Muscle layer of duodenum (tissue), 2 donors: Measurements from ENCODE around the gene SCP2D1.

Experiments
- H3K27ac ChIP-seq: one replicate; pipeline ENCODE4 v1.7.0; 2013; ENCODE audit warnings: mild to moderate bottlenecking, low read length
- H3K27me3 ChIP-seq: one replicate; pipeline ENCODE4 v1.7.0; 2013; ENCODE audit warnings: low read depth, mild to moderate bottlenecking, control low read depth, low read length
- H3K36me3 ChIP-seq, 2 donors: one replicate each; pipeline ENCODE4 v1.7.0; 2013; ENCODE audit warnings: low read length in 2 of 2, control low read depth in 1 of 2, mild to moderate bottlenecking in 1 of 2; ENCODE audit not compliant: insufficient read depth in 2 of 2, control insufficient read depth in 1 of 2
- H3K4me1 ChIP-seq, 2 donors: one replicate each; pipeline ENCODE4 v1.7.0; 2013; ENCODE audit warnings: low read length in 2 of 2, mild to moderate bottlenecking in 2 of 2, control low read depth in 1 of 2, moderate library complexity in 1 of 2; ENCODE audit not compliant: insufficient read depth in 2 of 2, control insufficient read depth in 1 of 2
- H3K4me3 ChIP-seq, 2 donors: one replicate each; pipeline ENCODE4 v1.7.0; 2013; ENCODE audit warnings: low read length in 2 of 2, low read depth in 1 of 2, mild to moderate bottlenecking in 1 of 2
- H3K9me3 ChIP-seq, 2 donors: one replicate each; pipeline ENCODE4 v1.7.0; 2013; ENCODE audit warnings: low read length in 2 of 2, control low read depth in 1 of 2, mild to moderate bottlenecking in 1 of 2; ENCODE audit not compliant: control insufficient read depth in 1 of 2
- donor health status: healthy.

The SCP2D1 gene

DNA sequence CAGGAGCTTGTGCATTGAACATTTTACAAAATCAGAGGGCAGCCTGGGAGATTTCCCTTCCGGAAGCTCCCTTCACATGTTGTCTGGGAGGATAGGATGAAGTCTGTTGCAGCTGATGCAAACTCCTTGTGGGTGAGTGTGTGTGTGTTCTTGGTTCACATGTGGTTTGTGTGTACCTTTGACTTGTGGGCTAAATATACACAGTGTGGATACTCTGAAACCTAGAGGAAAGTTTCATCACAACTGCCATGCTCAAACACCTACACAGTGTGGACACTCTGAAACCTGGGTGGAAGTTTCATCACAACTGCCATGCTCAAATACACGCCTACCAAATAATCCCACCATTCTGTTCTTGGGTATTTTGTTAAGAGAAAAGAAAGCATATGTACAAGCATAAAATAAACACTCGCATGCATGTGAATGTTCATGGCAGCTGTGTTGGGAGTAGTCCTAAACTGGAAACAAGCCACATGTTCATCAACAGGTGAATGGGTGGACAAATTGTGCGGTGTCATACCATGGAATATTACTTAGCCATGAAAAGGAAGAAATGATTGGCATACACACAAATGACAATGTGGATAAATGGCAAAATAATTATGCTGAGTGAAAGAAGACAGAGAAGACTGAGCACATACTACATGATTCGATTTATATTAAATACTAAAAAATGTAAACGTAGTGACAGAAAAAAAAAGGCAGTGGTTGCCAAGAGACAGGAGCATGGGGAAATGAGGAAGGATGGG lies 1.8 kb downstream of the SCP2D1 start:
- H3K4me1 ChIP-seq = no peaks in the 10 kb centered on the region
- no peak overlapping the region for H3K27ac ChIP-seq
- H3K9me3 ChIP-seq = peaks cover 0 to 8% of the 10 kb centered on the region in 2 donors
- H3K4me3 ChIP-seq = no peak overlapping the region
- H3K36me3 ChIP-seq = no peaks in the 10 kb centered on the region
- H3K27me3 ChIP-seq = no peaks in the 10 kb centered on the region

DNA sequence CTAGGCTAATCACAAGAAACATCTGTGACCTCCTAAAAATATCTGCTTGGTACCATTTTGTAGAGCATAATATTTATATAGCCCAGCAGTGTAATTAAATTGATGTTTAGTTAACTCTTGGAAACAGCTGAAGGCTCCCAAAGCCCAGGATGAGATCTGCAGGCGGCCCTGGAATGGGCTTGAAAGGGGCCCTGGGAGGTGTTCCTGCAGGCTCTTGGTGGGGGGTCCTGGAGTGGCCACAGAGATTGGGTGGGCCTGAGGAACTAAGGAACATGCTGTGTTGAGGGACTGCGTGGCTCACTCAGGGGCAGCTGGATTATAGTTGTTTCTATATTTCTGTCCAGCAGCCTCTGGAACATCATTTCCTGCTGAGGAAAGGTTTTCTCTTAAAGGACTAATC lies 9.2 kb downstream of the SCP2D1 start:
- Histone ChIP-seq H3K4me1 (peaks cover 0 to 10% of the 10 kb centered on the region in 2 donors), H3K4me3 (no peak overlapping the region), H3K27ac (no peak overlapping the region), H3K27me3 (no peaks in the 10 kb centered on the region), H3K36me3 (no peaks in the 10 kb centered on the region), H3K9me3 (peaks cover 0 to 8% of the 10 kb centered on the region in 2 donors)

DNA sequence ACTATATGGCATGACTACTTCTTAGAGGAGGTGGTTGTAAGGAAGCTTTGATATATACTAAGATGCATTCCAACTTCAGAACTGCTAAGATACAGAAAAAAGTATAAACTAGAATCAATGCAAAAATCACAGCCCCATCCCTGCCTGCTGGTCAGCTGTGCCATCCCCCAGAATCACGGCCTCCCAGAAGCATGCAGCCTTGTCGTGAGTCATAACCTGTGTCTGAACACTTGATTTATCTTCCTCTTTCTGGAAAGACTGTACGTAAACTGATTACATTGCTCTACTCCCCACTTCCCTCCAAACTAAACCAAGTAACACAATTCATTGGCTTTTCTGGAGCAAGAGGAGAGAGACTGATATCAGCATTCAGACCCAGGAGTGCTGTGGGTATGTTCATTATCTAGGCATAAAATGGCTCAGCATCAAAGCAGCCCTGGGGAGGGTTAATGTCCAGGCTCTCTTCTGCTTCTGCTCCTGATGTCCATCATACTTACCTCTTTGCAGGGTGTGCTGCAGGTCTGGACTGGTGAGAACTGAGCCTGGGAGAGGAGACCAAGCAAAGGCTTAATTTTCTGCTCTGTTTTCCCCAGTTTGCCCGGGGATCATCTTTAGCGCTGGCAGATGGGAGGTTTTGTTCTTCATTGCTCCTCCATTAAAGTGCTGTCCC lies 18.4 kb downstream of the SCP2D1 start:
- H3K4me3 ChIP-seq = no peak overlapping the region
- H3K27ac ChIP-seq = no peak overlapping the region
- H3K9me3 ChIP-seq = no peaks in the 10 kb centered on the region
- peaks cover 3 to 13% of the 10 kb centered on the region in 2 donors for H3K4me1 ChIP-seq
- no peaks in the 10 kb centered on the region for H3K36me3 ChIP-seq
- no peaks in the 10 kb centered on the region for H3K27me3 ChIP-seq

DNA sequence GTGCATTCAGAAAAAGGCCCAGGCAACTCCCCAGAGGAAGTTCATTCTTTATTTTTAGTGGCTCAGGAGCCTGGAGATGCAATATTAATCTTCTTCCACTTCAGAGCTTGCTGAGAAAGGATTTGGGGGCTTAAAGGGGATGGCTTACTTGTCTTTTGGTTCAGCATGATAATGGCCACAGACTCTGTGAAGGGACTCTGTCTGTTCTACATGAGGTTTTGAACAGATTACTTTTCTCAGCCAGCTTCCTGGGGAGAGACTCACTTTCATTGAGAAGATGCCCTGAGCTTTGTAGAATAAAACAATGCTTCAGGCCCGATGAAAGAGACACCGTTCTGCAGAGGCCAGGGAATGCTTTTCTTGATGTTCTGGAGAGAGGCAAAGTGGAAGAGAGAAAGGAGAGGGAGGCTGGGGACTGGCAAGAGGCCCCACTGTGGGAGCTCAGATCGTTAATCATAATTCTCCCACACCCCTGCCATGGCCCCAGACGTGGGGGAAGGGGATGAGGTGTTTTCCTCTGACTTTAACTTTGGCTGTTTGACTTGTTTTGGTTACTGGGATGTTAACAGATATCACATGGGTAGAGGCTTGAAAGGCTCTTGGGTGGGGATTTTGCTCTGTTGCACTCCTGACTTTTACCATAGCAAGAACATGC lies 19.1 kb downstream of the SCP2D1 start:
- Histone ChIP-seq H3K4me3 (no peak overlapping the region), H3K27me3 (no peaks in the 10 kb centered on the region), H3K27ac (no peak overlapping the region), H3K36me3 (no peaks in the 10 kb centered on the region), H3K4me1 (peaks cover 3 to 13% of the 10 kb centered on the region in 2 donors), H3K9me3 (no peaks in the 10 kb centered on the region)

DNA sequence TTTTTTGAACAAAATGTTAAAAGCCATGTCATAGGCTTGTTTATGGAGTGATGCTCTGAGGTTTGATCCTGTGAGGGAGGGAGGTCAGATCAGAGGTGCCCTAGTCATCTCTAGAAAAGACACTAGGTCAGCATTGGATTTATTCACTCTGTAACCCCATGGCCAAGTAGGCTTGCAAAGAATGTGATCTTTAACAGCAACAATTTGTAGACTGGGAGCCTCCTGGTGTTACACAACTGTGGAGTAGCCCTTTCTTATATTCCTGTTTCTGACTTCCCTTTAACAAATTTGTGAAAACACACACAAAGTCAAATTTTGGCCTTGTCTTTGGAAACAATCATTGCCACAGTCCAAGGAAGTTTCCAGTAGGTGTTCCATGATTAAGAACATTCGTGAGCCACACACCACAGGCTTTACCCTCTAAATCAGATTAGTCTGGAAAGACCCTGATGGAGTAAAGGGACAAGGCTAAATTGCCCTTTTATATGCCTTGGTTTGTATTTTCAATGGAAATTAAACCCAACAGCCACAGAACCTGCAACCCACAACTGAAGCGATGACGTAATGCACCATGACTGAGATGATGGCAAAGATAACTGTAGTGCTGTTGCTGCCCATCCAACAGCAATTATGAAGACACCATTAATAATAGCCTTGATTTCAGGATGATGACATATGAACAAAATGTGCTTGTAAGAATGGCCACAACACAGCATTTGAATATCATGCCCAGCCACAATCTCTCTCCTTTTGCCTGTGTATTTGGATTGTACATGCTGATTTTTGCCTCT lies 22.1 kb downstream of the SCP2D1 start:
- H3K27me3 ChIP-seq = no peaks in the 10 kb centered on the region
- peaks cover 3 to 13% of the 10 kb centered on the region in 2 donors for H3K4me1 ChIP-seq
- H3K27ac ChIP-seq = no peak overlapping the region
- H3K9me3 ChIP-seq = no peaks in the 10 kb centered on the region
- H3K36me3 ChIP-seq = no peaks in the 10 kb centered on the region
- no peak overlapping the region for H3K4me3 ChIP-seq

DNA sequence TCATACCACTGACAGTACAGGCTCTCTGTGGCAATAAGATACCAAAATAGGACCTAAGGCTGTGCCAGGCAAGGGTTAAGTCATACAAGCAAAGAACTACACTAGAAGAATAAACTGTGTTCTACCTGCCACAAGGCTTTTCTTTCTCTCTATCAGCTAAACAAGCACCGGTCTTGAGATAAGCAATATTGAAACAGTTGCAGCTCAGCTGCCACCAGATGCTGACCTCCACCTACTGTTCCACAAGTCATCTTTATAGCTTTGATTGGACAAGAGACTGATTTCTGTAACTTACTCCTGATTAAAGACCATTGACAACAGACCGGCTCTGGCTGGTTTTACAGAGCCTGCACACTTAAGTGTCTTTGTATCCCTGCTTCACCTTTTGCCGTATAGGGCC lies 24.1 kb downstream of the SCP2D1 start:
- Histone ChIP-seq H3K36me3 (no peaks in the 10 kb centered on the region), H3K4me1 (no peaks in the 10 kb centered on the region), H3K27me3 (no peaks in the 10 kb centered on the region), H3K4me3 (no peak overlapping the region), H3K27ac (no peak overlapping the region), H3K9me3 (no peaks in the 10 kb centered on the region)

DNA sequence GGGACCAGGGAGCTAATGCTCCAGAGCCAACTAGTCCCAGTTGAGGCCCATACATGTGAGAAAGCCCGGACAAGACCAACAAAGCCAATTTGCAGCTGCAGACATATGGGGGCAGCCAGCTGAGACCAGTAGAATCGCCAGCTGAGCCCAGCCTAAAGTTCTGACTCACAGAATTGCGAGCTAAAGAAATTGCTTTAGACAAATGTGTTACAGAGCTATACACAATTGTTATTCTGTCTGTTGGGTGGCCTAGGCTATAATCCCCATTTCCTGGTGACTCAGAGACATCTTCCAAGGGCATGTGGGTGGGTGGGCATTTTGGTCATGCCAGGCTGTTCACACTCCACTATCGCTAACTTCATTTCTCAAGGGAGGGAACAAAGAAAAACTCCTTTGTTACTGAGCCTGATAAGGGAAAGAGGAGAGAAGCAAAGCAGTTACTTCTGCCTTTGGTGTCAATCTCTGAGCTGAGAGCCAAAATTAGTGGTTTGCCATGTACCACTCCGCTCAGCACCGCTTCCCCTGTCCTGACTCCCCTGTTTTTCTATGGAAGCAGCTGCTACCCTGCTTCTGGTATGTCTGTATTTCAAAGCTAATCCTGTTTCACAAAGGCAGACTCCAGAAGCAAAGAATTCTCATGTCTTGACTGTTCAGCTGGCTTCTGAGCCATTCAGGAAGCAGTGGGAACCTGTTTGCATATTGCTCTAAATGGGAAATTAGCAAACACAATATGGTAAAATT lies 26.1 kb downstream of the SCP2D1 start:
- Histone ChIP-seq H3K4me1 (no peaks in the 10 kb centered on the region), H3K4me3 (no peak overlapping the region), H3K36me3 (no peaks in the 10 kb centered on the region), H3K9me3 (no peaks in the 10 kb centered on the region), H3K27me3 (no peaks in the 10 kb centered on the region), H3K27ac (no peak overlapping the region)

DNA sequence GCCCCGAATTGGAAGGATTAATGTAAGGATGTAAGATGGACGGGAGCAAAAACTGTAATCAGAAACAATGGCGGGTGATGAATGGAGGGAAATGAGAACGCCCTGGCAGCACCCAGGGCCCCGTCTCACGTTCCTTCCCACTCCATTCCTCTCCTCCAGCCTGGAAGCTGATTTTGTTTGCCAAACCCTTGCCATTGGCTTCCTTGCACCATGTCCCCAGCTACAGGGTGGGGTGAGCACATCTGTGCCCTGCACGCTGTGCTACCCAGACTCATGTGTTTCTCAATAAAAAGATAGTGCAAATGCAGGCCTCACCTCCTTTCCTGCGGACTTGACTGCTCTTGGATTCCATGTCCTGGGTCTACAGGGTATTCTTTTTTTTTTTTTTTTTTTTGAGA lies 26.7 kb downstream of the SCP2D1 start:
- Histone ChIP-seq H3K9me3 (no peaks in the 10 kb centered on the region), H3K27me3 (no peaks in the 10 kb centered on the region), H3K27ac (no peak overlapping the region), H3K36me3 (no peaks in the 10 kb centered on the region), H3K4me1 (no peaks in the 10 kb centered on the region), H3K4me3 (no peak overlapping the region)

DNA sequence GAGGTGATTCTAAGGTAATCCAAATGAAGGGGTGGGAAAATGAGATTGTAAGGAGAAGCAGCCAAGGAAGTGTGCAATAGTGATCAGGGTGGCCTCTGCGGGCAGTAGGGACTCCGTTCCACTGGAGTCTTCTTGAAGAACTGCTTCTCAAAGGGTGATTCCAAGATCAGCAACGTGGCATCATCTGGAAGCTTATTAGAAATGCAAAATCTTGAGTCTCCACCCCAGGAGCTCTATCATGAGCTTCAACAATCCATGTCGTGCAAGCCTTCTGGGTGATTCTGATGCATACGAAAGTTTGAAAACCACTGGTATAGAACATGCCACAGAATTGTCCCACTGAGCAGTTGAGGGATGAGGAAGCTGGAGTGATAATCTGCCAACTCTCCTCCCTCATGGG lies 31.4 kb downstream of the SCP2D1 start:
- Histone ChIP-seq H3K9me3 (no peaks in the 10 kb centered on the region), H3K4me1 (no peaks in the 10 kb centered on the region), H3K36me3 (no peaks in the 10 kb centered on the region), H3K4me3 (no peak overlapping the region), H3K27ac (no peak overlapping the region), H3K27me3 (no peaks in the 10 kb centered on the region)

DNA sequence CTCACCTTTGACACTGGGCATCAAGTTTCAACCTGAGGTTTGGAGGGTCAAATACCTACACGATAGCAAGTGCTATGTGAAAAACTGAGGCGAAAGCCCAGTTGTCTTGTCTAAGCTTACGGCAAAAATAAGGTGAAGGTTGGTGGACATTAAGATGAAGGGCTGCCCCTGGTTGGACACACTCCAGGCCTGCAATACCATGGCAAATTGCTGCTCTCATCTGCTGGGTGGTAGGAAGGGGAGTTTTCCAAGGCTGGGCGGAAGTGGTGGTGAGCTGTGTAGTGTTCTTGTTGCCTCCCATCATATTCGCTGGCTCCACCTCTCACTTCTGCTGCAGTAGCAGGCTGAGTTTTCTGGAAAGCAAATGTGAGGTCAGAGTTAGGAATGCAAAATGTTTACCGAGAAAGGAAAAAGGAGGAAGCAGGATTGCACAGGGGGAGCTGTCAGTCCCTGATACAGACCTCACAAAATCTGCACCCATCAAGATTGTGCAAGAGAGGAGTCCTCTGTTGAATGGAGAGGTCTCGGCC lies 33.7 kb downstream of the SCP2D1 start:
- Histone ChIP-seq H3K4me1 (no peaks in the 10 kb centered on the region), H3K27me3 (no peaks in the 10 kb centered on the region), H3K36me3 (no peaks in the 10 kb centered on the region), H3K4me3 (no peak overlapping the region), H3K27ac (no peak overlapping the region), H3K9me3 (no peaks in the 10 kb centered on the region)
